Measurements from ENCODE around the gene MTM1.

DNA sequence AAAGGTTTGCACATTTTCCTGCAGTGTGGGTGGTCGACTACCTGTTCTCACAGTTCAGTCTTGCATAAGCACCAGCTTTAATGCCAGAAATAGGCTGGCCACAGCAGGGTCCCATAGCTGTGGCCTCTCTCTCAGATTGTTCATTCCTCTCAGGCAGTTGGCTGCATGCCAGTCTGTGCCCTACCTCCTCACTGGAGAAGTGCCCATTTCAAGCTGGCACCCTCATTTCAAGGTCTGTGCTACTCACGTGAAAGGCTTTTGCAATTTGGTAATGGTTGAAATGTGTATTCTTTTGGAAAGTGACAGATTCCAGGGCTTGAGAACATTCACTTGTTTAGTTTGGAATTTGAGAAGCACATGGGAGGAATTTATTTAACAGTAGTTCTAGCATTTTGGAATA lies 95.9 kb downstream of the MTM1 start:
- TF ChIP-seq, protein P1, sequence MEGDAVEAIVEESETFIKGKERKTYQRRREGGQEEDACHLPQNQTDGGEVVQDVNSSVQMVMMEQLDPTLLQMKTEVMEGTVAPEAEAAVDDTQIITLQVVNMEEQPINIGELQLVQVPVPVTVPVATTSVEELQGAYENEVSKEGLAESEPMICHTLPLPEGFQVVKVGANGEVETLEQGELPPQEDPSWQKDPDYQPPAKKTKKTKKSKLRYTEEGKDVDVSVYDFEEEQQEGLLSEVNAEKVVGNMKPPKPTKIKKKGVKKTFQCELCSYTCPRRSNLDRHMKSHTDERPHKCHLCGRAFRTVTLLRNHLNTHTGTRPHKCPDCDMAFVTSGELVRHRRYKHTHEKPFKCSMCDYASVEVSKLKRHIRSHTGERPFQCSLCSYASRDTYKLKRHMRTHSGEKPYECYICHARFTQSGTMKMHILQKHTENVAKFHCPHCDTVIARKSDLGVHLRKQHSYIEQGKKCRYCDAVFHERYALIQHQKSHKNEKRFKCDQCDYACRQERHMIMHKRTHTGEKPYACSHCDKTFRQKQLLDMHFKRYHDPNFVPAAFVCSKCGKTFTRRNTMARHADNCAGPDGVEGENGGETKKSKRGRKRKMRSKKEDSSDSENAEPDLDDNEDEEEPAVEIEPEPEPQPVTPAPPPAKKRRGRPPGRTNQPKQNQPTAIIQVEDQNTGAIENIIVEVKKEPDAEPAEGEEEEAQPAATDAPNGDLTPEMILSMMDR (IDR thresholded peaks at IDR 0.05): no peak
- TF ChIP-seq EZH2phosphoT487 (IDR thresholded peaks at IDR 0.05) (no peak), EZH2 (IDR thresholded peaks at IDR 0.05) (no peak)
